ENCODE measurements around the gene FEM1A.
"Not testable (repeated sequence)": the region's sequence is repeated elsewhere in the genome, so short reads cannot be mapped to it uniquely, and the experiment has no call there.

Gene FEM1A

DNA sequence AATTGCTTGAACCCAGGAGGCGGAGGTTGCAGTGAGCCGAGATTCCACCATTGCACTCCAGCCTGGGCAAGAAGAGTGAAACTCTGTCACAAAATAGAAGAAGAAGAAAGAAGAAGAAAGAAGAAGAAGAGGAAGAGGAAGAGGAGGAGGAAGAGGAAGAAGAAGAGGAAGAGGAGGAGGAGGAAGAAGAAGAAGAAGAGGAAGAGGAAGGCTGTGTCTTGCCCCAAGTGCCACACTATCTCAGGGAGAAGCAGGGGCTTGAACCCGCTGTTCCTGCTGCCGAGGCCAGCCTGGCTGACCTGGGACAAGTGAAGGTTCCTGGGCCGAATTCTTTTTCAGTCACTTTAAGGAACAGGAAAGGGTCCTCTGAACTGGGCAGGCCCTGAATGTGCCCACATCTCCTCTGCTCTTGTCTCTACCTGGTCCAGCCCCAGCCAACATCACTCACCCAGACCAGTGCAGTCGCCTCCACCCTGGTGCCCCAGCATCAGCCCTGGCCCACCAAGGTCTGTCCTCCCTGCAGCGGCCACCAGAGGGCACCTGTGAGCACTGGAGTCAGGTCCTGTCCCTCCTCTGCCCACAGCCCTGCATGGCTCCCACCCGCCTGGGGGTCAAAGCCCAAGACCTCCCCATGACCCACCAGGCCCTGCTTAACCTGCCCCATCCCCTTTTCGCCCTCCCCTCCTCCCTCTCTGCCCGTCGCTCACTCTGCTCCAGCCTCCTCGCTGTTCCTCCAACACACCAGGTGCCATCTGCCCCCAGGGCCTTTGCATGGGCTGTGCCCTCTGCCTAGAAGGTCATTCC lies 20.0 kb downstream of the FEM1A start:
- Histone ChIP-seq H3K36me3 (ENCODE audit: control insufficient read depth in 1 of 2, insufficient read depth in 2 of 2, low read length in 2 of 2) (peaks cover 0 to 1% of the 10 kb centered on the region in 2 donors), H3K9me3 (ENCODE audit: control insufficient read depth in 1 of 2, low read length in 2 of 2) (no peaks in the 10 kb centered on the region), H3K4me1 (ENCODE audit: control insufficient read depth in 1 of 2, insufficient read depth in 2 of 2, low read length in 2 of 2) (peaks cover 9 to 13% of the 10 kb centered on the region in 2 donors), H3K27me3 (ENCODE audit: control insufficient read depth in 1 of 2, insufficient read depth in 2 of 2, low read length in 2 of 2) (no peaks in the 10 kb centered on the region), H3K27ac (ENCODE audit: low read depth, low read length) (no peak overlapping the region), H3K4me3 (ENCODE audit: low read depth in 1 of 2, low read length in 2 of 2) (no peak overlapping the region), H3K9ac (ENCODE audit: low read depth in 1 of 2, low read length in 2 of 2) (no peak overlapping the region)

DNA sequence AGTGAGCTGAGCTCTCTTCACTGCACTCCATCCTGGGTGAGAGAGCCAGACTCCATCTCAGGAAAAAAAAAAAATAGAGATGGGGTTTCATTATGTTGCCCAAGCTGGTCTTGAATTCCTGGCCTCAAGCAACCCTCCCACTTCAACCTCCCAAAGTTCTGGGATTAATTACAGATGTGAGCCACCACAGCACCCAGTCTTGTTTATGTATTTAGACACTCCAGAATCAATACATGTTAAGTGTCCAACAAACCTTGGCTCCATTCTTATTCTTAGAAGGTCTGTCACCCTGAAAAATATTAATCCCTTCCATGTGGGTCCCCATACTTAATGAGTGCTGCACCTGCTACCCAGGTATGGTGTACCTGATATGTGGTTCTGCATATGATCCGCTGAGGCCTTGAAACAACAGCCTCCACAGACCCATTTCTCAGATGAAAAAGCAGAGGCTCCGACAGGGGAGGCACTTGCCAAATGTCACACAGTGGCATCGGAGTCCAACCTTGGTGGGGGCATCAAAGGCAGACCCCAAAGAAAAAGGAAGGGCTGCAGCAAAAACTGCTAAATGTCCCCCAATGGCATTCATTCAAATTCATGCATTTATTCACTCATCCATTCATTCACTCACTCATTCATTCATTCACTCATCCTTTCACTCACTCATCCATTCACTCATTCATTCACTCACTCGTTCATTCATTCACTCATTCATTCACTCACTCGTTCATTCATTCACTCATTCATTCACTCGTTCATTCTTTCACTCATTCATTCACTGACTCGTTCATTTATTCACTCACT lies 23.3 kb downstream of the FEM1A start:
- H3K4me3 ChIP-seq (ENCODE audit: low read depth in 1 of 2, low read length in 2 of 2): peak overlapping the region; percentile 51 to 64
- peaks cover 9 to 13% of the 10 kb centered on the region in 2 donors for H3K4me1 ChIP-seq (ENCODE audit: control insufficient read depth in 1 of 2, insufficient read depth in 2 of 2, low read length in 2 of 2)
- H3K27ac ChIP-seq (ENCODE audit: low read depth, low read length): no peak overlapping the region
- H3K9ac ChIP-seq (ENCODE audit: low read depth in 1 of 2, low read length in 2 of 2): no peak overlapping the region
- no peaks in the 10 kb centered on the region for H3K27me3 ChIP-seq (ENCODE audit: control insufficient read depth in 1 of 2, insufficient read depth in 2 of 2, low read length in 2 of 2)
- H3K36me3 ChIP-seq (ENCODE audit: control insufficient read depth in 1 of 2, insufficient read depth in 2 of 2, low read length in 2 of 2): peaks cover 0 to 30% of the 10 kb centered on the region in 2 donors
- H3K9me3 ChIP-seq (ENCODE audit: control insufficient read depth in 1 of 2, low read length in 2 of 2): no peaks in the 10 kb centered on the region

DNA sequence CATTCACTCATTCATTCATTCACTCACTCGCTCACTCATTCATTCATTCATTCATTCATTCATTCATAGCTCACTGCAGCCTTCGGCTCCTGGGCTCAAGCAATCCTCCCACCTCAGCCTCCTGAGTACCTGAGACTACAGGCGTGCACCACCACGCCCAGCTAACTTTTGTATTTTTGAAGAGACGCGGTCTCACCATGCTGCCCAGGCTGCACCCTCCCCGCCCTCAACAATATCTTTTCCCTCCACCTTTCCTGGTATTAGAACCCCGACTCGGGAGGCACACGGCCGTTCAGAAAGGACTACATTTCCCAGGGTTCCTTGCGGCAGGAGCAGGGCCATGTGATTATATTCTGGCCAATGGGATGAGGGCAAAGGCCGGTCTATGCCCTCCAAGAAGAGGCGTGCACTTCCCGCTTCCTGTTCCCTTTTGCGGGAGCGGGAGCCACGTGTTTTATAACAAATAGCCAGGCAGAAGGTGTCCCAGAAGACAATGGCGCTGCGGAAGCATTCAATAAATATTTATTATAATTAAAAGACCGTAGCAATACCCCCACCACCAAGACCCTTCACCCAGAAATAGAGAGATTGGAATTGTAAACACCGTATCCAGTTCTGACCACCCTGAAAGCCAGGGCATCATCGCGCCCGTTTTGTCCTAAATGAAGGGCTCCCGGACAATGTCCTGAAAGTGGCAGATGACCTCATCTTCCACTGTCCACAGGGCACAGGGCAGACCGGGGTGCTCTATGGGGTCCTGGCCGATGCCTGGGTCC lies 24.1 kb downstream of the FEM1A start:
- no peak overlapping the region for H3K27ac ChIP-seq (ENCODE audit: low read depth, low read length)
- peak overlapping the region; percentile 51 to 64 for H3K4me3 ChIP-seq (ENCODE audit: low read depth in 1 of 2, low read length in 2 of 2)
- H3K27me3 ChIP-seq (ENCODE audit: control insufficient read depth in 1 of 2, insufficient read depth in 2 of 2, low read length in 2 of 2): no peaks in the 10 kb centered on the region
- no peaks in the 10 kb centered on the region for H3K9me3 ChIP-seq (ENCODE audit: control insufficient read depth in 1 of 2, low read length in 2 of 2)
- peaks cover 0 to 30% of the 10 kb centered on the region in 2 donors for H3K36me3 ChIP-seq (ENCODE audit: control insufficient read depth in 1 of 2, insufficient read depth in 2 of 2, low read length in 2 of 2)
- peaks cover 9 to 13% of the 10 kb centered on the region in 2 donors for H3K4me1 ChIP-seq (ENCODE audit: control insufficient read depth in 1 of 2, insufficient read depth in 2 of 2, low read length in 2 of 2)
- peak overlapping the region in 1 of 2 donors; percentile 21 for H3K9ac ChIP-seq (ENCODE audit: low read depth in 1 of 2, low read length in 2 of 2)

DNA sequence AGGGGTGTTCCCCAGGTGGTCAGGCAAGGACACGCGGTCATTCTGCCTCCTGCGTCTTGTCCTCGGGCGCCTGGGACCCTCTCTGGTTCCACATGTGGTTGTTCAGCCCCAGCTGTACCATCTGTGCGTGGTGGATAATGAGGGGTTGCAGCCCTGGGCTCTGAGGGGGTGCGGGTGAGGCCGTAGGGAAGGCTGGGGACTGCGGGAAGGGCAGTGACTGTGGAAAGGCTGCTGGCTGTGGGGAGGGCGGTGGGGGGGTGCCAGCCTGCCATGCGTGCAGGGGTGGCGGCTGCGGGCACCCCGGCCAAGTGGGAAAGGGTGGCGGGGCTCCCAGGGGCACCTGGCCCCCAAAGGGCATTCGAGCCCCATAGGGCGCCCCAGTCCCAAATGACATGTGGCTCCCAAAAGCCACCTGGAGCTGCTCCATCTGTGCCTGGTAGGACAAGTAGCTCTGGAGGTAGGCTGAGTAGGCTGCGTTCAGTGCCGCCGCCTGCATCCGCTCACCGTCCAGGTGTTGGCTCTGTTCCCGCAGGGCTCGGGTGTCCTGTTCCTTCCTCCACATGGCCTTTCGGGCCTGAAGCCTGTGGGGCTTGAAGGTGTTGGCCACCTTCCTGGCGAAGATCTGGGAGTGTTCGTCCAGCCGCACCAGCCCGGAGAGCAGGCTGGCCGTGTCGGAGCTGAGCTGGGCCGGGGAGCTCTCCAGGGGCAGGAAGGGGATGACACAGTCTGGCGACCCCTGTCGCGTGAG lies 24.8 kb downstream of the FEM1A start:
- peak overlapping the region in 1 of 2 donors; percentile 15 for H3K4me3 ChIP-seq (ENCODE audit: low read depth in 1 of 2, low read length in 2 of 2)
- no peak overlapping the region for H3K27ac ChIP-seq (ENCODE audit: low read depth, low read length)
- no peaks in the 10 kb centered on the region for H3K27me3 ChIP-seq (ENCODE audit: control insufficient read depth in 1 of 2, insufficient read depth in 2 of 2, low read length in 2 of 2)
- peaks cover 9 to 13% of the 10 kb centered on the region in 2 donors for H3K4me1 ChIP-seq (ENCODE audit: control insufficient read depth in 1 of 2, insufficient read depth in 2 of 2, low read length in 2 of 2)
- no peak overlapping the region for H3K9ac ChIP-seq (ENCODE audit: low read depth in 1 of 2, low read length in 2 of 2)
- H3K9me3 ChIP-seq (ENCODE audit: control insufficient read depth in 1 of 2, low read length in 2 of 2): no peaks in the 10 kb centered on the region
- H3K36me3 ChIP-seq (ENCODE audit: control insufficient read depth in 1 of 2, insufficient read depth in 2 of 2, low read length in 2 of 2): peaks cover 0 to 30% of the 10 kb centered on the region in 2 donors

DNA sequence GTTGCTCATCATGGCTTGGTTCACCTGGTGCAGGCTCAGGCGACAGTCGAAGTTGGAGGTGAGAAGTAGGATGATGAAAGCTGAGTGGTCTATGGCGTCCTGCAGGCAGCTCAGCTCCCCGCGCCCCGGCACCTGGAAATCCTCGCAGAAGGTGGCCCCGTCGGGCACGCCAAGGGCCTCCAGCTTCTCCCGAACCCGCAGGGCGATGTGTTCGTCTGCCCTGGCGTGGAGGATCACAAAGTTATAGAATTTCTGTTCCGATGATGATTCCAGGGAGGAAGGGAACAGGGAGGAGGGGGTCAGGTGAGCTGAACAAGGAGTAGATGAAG lies 25.4 kb downstream of the FEM1A start:
- Histone ChIP-seq H3K9me3 (ENCODE audit: control insufficient read depth in 1 of 2, low read length in 2 of 2) (no peaks in the 10 kb centered on the region), H3K9ac (ENCODE audit: low read depth in 1 of 2, low read length in 2 of 2) (no peak overlapping the region), H3K4me3 (ENCODE audit: low read depth in 1 of 2, low read length in 2 of 2) (no peak overlapping the region), H3K27me3 (ENCODE audit: control insufficient read depth in 1 of 2, insufficient read depth in 2 of 2, low read length in 2 of 2) (no peaks in the 10 kb centered on the region), H3K36me3 (ENCODE audit: control insufficient read depth in 1 of 2, insufficient read depth in 2 of 2, low read length in 2 of 2) (peaks cover 0 to 30% of the 10 kb centered on the region in 2 donors), H3K27ac (ENCODE audit: low read depth, low read length) (no peak overlapping the region), H3K4me1 (ENCODE audit: control insufficient read depth in 1 of 2, insufficient read depth in 2 of 2, low read length in 2 of 2) (peaks cover 9 to 13% of the 10 kb centered on the region in 2 donors)

DNA sequence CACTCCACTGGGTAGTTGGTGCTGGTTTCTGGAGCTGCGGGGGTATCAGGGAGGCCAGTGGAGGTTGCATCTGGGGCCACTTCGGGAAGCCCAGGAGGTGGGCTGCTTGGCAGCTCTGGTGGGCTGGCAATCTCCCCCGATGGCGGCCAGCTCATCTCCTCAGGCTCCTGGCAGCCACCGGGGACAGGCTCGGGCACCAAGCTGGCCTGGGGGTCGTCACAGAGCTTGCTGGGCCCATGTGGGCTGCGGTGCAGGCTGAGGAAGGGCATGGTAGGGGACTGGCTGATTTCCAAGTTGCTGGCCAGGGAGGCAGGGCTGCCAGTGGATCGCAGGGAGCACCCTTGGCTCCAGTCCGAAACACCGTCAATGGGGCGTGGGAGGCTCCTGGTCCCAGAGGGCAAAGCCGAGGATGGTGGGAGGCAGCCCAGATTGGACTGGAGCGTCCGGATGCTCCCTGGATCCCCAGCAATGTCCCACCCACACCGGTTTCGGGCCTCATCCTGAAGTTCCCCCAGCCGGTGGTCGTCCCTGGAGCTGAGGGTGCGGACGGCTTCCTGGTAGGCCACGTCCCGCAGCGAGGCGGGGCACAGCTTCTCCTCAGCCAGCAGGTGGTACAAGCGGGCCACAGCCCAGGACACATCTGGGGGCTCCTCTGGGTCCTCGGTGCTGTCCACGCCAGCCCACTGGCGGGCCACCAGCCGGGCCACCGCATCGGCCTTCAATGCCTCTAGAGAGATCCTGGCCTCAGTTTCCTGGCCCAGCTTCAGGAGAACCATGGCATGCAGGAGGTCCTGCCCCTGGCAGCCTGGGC lies 26.1 kb downstream of the FEM1A start:
- H3K4me3 ChIP-seq (ENCODE audit: low read depth in 1 of 2, low read length in 2 of 2): no peak overlapping the region

DNA sequence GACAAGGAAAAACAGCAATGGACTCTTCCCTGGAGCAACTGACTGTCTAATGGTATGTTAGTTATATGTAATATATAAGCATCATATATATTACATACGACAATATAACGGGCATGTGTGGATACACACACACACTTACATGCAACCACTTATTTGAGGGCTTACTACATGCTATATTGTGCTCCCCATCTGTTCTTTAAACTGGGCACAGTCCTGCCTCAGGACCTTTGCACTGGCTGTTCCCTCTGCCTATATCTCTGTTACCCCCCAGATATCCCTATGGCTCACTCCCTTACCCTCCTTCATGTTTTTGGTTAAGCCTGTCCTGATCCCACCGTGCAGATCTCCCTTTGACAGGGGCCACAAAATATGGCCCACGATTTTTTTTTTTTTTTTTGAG lies 29.7 kb downstream of the FEM1A start:
- Histone ChIP-seq H3K4me3 (ENCODE audit: low read depth in 1 of 2, low read length in 2 of 2) (no peak overlapping the region), H3K9me3 (ENCODE audit: control insufficient read depth in 1 of 2, low read length in 2 of 2) (no peaks in the 10 kb centered on the region), H3K4me1 (ENCODE audit: control insufficient read depth in 1 of 2, insufficient read depth in 2 of 2, low read length in 2 of 2) (no peaks in the 10 kb centered on the region), H3K27ac (ENCODE audit: low read depth, low read length) (no peak overlapping the region), H3K36me3 (ENCODE audit: control insufficient read depth in 1 of 2, insufficient read depth in 2 of 2, low read length in 2 of 2) (peaks cover 0 to 33% of the 10 kb centered on the region in 2 donors), H3K9ac (ENCODE audit: low read depth in 1 of 2, low read length in 2 of 2) (no peak overlapping the region), H3K27me3 (ENCODE audit: control insufficient read depth in 1 of 2, insufficient read depth in 2 of 2, low read length in 2 of 2) (no peaks in the 10 kb centered on the region)

More for the DNA sequence above, 26.1 kb downstream of the FEM1A start:
- Histone ChIP-seq H3K27ac (ENCODE audit: low read depth, low read length) (no peak overlapping the region), H3K4me1 (ENCODE audit: control insufficient read depth in 1 of 2, insufficient read depth in 2 of 2, low read length in 2 of 2) (peaks cover 9 to 11% of the 10 kb centered on the region in 2 donors), H3K9ac (ENCODE audit: low read depth in 1 of 2, low read length in 2 of 2) (no peak overlapping the region), H3K9me3 (ENCODE audit: control insufficient read depth in 1 of 2, low read length in 2 of 2) (no peaks in the 10 kb centered on the region), H3K27me3 (ENCODE audit: control insufficient read depth in 1 of 2, insufficient read depth in 2 of 2, low read length in 2 of 2) (no peaks in the 10 kb centered on the region), H3K36me3 (ENCODE audit: control insufficient read depth in 1 of 2, insufficient read depth in 2 of 2, low read length in 2 of 2) (peaks cover 0 to 30% of the 10 kb centered on the region in 2 donors)

DNA sequence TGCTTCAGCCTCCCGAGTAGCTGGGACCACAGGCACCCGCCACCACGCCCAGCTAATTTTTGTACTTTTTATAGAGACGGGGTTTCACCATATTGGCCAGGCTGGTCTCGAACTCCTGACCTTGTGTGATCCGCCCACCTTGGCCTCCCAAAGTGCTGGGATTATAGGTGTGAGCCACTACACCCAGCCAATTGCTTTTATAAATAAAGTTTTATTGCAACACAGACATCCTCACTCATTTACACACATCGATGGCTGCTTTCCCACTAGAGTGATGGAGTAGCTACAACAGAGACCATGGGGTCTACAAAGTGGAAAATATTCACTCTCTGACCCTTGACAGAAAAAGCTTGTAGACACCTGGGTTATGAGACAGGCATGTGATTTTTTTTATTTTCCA lies 30.8 kb downstream of the FEM1A start:
- H3K4me1 ChIP-seq (ENCODE audit: control insufficient read depth in 1 of 2, insufficient read depth in 2 of 2, low read length in 2 of 2); H3K9me3 ChIP-seq (ENCODE audit: control insufficient read depth in 1 of 2, low read length in 2 of 2); H3K4me3 ChIP-seq (ENCODE audit: low read depth in 1 of 2, low read length in 2 of 2); H3K9ac ChIP-seq (ENCODE audit: low read depth in 1 of 2, low read length in 2 of 2); H3K27me3 ChIP-seq (ENCODE audit: control insufficient read depth in 1 of 2, insufficient read depth in 2 of 2, low read length in 2 of 2); H3K27ac ChIP-seq (ENCODE audit: low read depth, low read length): not testable (repeated sequence)
- H3K36me3 ChIP-seq (ENCODE audit: control insufficient read depth in 1 of 2, insufficient read depth in 2 of 2, low read length in 2 of 2): peaks cover 0 to 29% of the 10 kb centered on the region in 2 donors

DNA sequence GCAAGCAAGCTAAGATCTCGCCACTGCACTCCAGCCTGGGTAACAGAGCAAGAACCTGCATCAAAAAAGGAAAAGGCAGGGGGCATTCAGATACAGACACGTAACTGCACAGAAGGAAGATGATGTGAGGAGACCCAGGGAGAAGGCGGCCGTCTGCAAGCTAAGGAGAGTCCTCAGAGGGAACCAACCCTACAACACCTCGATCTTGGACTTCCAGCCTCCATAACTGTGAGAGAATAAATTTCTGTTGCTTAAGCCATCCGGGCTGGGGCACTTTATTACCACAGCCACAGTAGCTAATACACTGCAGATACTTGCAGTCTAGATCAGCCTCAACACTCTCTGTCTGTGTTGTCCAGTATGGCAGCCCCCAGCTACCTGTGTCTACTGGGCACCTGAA lies 32.0 kb downstream of the FEM1A start:
- Histone ChIP-seq H3K4me3 (ENCODE audit: low read depth in 1 of 2, low read length in 2 of 2) (no peak overlapping the region), H3K27ac (ENCODE audit: low read depth, low read length) (no peak overlapping the region), H3K9ac (ENCODE audit: low read depth in 1 of 2, low read length in 2 of 2) (no peak overlapping the region), H3K36me3 (ENCODE audit: control insufficient read depth in 1 of 2, insufficient read depth in 2 of 2, low read length in 2 of 2) (peaks cover 0 to 16% of the 10 kb centered on the region in 2 donors), H3K9me3 (ENCODE audit: control insufficient read depth in 1 of 2, low read length in 2 of 2) (no peaks in the 10 kb centered on the region), H3K4me1 (ENCODE audit: control insufficient read depth in 1 of 2, insufficient read depth in 2 of 2, low read length in 2 of 2) (peaks cover 0 to 9% of the 10 kb centered on the region in 2 donors), H3K27me3 (ENCODE audit: control insufficient read depth in 1 of 2, insufficient read depth in 2 of 2, low read length in 2 of 2) (no peaks in the 10 kb centered on the region)

Data from duodenal mucosa (tissue), 2 donors.